D341Med (cell line): ENCODE measurements around the gene TMEM200A.

Source experiments
- DNase-seq: peaks from one replicate; pipeline ENCODE4 v3.0.0; 2012; ENCODE audit warnings: low spot score

The TMEM200A gene

GRCh38 chr6:130377915-130378314 is 12.1 kb downstream of the TMEM200A start:
- no peak for DNase-seq

DNA sequence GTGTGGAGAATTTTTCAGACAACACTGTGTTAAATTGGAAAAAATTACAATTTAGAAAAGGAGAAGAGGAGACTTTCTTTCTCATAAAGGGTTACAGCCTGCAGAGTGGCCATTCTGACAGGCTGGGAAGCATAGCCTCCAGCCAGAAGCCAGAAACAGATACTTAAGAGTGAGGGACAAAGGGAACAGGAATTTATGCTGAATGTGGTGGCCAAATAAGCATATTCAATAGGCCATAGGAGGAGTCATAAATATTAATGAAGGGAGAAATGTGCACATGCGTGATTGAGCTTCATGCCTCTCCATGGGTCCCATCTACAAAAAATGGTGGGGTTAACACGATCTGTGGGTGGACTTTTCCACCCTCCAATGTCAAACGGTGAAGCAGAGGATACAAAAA is 13.4 kb downstream of the TMEM200A start:
- no peak for DNase-seq

- no peak for DNase-seq
These were observed 15.2 kb downstream of the TMEM200A start for GRCh38 chr6:130381012-130381411.

GRCh38 chr6:130381459-130382380 is 15.9 kb downstream of the TMEM200A start:
- DNase-seq = no peak

DNA sequence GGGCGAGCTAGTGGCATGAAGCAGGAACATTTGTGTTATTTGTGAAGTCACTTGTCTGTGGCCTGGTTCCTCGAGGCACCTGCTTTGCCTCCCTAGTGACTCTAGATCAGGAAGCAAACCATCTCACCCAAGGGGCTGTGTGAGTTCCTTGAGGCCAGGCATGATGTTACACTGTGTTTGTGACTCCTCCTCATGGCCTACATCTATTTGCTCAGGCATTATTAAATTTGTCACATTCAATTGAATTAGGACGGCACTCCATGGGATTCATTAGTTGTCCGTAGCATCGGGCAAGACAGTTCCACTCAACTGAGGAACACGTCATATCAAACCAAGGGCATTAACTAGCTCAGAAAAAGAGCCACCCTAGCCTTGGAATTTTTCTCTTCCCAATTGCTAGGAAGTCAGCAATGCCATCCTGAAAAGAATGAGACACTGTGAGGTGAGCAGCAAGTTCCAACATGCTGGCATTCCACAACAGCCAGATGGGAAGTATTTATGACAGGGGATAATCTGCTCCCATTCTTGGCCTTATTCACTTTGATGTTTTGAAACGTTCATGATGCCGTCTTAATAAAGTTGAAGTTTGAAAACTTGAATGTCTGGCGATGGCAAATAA is 17.2 kb downstream of the TMEM200A start:
- no peak for DNase-seq

- DNase-seq = no peak
These were observed 19.4 kb downstream of the TMEM200A start for GRCh38 chr6:130385064-130385695.

GRCh38 chr6:130389142-130389541 is 23.3 kb downstream of the TMEM200A start:
- no peak for DNase-seq

GRCh38 chr6:130390890-130391289 is 25.1 kb downstream of the TMEM200A start:
- no peak for DNase-seq

- no peak for DNase-seq
These were observed 27.5 kb downstream of the TMEM200A start for GRCh38 chr6:130393306-130393705.

- no peak for DNase-seq
These were observed 28.4 kb downstream of the TMEM200A start for GRCh38 chr6:130394246-130394645.

- no peak for DNase-seq
These were observed 29.3 kb downstream of the TMEM200A start for GRCh38 chr6:130395164-130395563.

DNA sequence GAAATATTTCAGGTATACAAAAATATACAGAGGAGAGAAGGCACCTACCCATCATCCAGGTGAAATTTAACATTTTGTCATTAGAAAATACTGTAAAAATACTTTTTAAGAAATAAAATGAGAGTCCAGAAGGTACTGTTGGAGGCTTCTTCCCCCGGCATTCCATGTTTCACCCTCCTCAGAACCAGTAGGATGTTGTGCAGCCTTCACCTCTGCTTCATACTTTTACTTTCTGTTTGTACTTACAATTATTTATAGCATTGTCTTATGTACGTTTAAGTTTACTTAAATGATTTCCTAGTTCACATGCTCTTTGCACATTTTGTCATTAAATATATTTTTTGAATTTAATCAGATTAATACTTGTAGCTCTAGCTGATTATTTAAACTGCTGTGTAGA is 30.9 kb downstream of the TMEM200A start:
- DNase-seq = no peak

DNA sequence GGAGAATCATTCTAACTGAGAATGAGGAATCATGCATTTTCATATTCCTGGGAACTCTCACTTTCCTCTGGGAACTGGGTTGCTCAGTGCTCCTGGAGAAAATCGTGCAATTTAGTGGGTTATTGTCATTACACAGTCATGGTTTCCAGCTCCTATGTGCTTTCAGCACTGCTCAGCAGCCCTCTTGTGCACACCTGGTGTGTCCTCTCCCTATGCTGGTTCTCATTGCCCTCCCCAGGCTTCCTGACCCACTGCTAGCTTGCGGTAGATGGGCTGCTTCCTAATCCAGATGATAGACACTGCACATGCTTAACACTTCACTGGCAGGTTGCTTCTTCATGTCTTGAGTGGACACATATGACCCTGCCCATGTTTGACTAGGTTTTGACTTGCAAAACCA is 39.7 kb downstream of the TMEM200A start:
- DNase-seq = no peak

GRCh38 chr6:130407032-130407431 is 41.2 kb downstream of the TMEM200A start:
- no peak for DNase-seq

DNA sequence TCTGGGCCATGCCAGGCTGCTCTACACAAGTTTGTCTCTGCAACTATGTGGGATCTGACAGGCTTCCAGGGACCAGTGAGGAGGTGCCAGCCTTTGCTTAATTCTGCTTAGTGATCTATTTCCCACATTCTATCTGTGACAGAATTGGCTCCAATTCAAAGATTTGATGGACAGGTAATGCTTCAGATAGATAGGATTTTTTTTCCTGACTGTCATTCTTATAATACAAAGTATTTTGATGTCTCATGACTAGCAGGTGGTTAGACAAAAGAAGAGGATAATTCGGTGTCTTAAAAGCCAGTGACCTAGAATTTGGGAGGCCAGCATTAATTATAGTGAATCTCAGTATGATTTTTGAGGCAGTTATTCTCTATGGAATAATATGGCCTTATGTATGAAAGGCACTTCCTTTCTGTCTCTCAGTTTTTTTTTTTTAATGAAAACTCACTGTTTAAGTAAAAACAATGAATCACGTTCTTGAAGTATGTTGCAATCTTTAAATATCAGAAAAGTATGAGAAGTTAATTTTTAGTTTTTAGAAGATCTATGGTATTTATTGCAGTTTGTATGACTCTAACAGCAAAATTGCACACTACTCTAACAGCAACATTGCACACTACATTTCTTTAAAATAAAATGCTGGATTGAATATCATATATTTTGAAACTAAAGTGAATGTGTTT is 43.7 kb downstream of the TMEM200A start:
- DNase-seq = no peak

GRCh38 chr6:130411481-130411880 is 45.7 kb downstream of the TMEM200A start:
- DNase-seq = no peak

DNA sequence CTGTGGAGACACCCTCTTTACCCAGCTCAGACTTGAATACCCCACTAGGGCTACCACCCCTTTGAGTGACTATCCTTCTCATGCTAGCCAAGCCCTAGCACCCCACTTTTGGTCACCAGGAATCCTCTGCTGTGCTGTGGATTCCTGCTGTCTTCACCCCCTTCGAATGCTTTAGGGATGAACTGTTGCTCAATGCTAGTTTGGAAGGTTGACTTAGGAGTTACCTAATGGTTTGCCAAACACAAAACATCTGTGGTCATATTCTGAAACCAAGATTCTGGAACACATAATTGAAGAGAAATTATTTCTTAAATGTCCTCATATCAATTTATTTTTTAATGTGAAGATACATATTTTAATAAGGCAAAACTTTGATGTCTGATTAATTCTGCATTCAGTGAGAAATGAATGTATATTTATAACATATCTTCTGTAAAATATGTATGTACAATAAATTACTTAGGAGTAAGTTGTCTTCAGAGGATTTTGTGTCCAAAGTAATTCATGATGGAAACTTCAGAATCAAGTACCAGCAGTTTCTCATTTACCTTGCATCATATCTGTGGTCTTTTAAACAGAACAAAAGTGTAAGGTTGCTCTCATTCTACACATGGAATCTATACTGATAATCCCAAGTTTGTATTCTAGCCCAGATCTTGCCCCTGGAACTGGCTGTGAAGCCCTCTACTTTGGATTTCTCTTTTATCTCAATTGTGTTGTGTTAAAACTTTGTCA is 46.9 kb downstream of the TMEM200A start:
- no peak for DNase-seq

GRCh38 chr6:130417951-130418350 is 52.1 kb downstream of the TMEM200A start:
- DNase-seq = no peak

- DNase-seq = no peak
These were observed 55.1 kb downstream of the TMEM200A start for GRCh38 chr6:130420911-130421310.

DNA sequence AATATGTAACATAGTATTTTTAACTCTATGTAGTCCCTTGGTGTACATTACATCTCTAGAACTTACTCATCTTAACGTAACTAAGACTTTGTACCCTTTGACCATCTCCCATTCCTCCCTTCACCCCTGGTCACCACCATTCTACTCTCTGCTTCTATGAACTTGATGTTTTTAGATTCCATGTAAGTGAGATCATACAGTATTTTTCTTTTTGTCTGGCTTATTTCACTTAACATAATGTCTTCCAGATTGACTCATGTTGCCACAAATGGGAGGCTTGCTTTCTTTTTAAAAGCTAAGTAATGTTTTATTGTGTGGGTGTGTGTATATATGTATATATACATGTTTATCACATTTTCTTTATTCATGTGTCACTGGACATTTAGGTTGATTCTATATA is 55.8 kb downstream of the TMEM200A start:
- DNase-seq = no peak

- DNase-seq = no peak
These were observed 57.2 kb downstream of the TMEM200A start for GRCh38 chr6:130423044-130423443.

DNA sequence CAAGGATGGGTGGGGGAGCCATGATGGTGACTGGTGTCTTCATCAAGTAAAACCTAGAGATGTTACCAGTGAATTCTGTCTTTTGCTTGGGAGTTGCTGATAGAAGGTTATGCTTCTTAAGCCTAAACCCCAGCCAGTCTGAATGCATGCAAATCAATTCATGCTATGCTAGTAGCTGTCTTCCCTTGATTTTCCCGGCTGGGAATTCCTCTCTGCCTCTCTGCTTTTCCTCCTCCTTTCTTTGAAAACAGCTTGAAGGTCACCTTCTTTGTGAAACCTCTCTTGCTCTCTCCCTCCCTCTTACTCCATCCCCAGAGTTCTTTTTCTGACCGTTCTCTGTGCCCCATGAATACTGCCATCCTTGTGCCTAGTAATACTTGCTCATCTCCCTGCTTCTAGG is 58.9 kb downstream of the TMEM200A start:
- no peak for DNase-seq
